Testis (tissue), 2 donors: ENCODE data around the gene OR10Z1.

ENCODE experiments used
- CTCF ChIP-seq, 3 experiments: fragments of 450-650 bp in 2 of 3; fragments of 200-600 bp in 1 of 3; sonication (generic) in 1 of 3; IDR thresholded peaks; one replicate each; pipeline ENCODE4 v1.5.1; 2016 to 2019; ENCODE audit warnings: antibody characterized with exemption in 3 of 3, mild to moderate bottlenecking in 2 of 3, moderate library complexity in 1 of 3
- POLR2A ChIP-seq: fragments of 450-650 bp; IDR thresholded peaks from one replicate; pipeline ENCODE4 v1.6.1; 2017; ENCODE audit warnings: antibody characterized with exemption, mild to moderate bottlenecking, moderate library complexity

- no peak for TF ChIP-seq CTCF (IDR thresholded peaks at IDR 0.05)
- TF ChIP-seq POLR2A: no peak
Measured at GRCh38 chr1:158564608-158565007, 40.5 kb upstream of the OR10Z1 start.
